ENCODE results near the gene AIF1.

Gene AIF1

GRCh38 chr6:31578184-31579118, 36.6 kb upstream of the AIF1 start:
- no peak for DNase-seq (ENCODE audit: low read depth, low spot score)
- H3K27me3 ChIP-seq (ENCODE audit: insufficient read depth, insufficient read length), result no peaks in the 10 kb centered on the region
- peaks cover 3% of the 10 kb centered on the region for H3K36me3 ChIP-seq (ENCODE audit: insufficient read depth, insufficient read length, low read length)
- H3K9me3 ChIP-seq (ENCODE audit: insufficient read depth, low read length), result no peaks in the 10 kb centered on the region
- no peak overlapping the region for H3K4me3 ChIP-seq (ENCODE audit: insufficient read length, low read depth)
- H3K4me1 ChIP-seq (ENCODE audit: insufficient read depth, insufficient read length), result peaks cover 13% of the 10 kb centered on the region
- no peak overlapping the region for H3K9ac ChIP-seq (ENCODE audit: insufficient read length, low read depth)
- no peak for TF ChIP-seq YY1 (IDR thresholded peaks at IDR 0.05; ENCODE audit: insufficient read depth, insufficient read length)
- TF ChIP-seq ZNF274 (IDR thresholded peaks at IDR 0.05; ENCODE audit: low read depth, low read length), result no peak
- TF ChIP-seq SUZ12 (IDR thresholded peaks at IDR 0.05; ENCODE audit: extremely low read depth, insufficient read depth, insufficient read length), result no peak

- peaks cover 3% of the 10 kb centered on the region for H3K36me3 ChIP-seq (ENCODE audit: insufficient read depth, insufficient read length, low read length)
- H3K9me3 ChIP-seq (ENCODE audit: insufficient read depth, low read length), result no peaks in the 10 kb centered on the region
- no peaks in the 10 kb centered on the region for H3K27me3 ChIP-seq (ENCODE audit: insufficient read depth, insufficient read length)
- TF ChIP-seq YY1 (IDR thresholded peaks at IDR 0.05; ENCODE audit: insufficient read depth, insufficient read length), result no peak
- TF ChIP-seq ZNF274 (IDR thresholded peaks at IDR 0.05; ENCODE audit: low read depth, low read length), result no peak
- TF ChIP-seq SUZ12 (IDR thresholded peaks at IDR 0.05; ENCODE audit: extremely low read depth, insufficient read depth, insufficient read length), result no peak
- no peak overlapping the region for H3K4me3 ChIP-seq (ENCODE audit: insufficient read length, low read depth)
- DNase-seq (ENCODE audit: low read depth, low spot score), result no peak
- H3K4me1 ChIP-seq (ENCODE audit: insufficient read depth, insufficient read length), result peaks cover 13% of the 10 kb centered on the region
- no peak overlapping the region for H3K9ac ChIP-seq (ENCODE audit: insufficient read length, low read depth)
Measured at GRCh38 chr6:31579119-31579505, 35.9 kb upstream of the AIF1 start.

GRCh38 chr6:31579546-31580437, 35.2 kb upstream of the AIF1 start:
- Histone ChIP-seq H3K9ac (ENCODE audit: insufficient read length, low read depth) (no peak overlapping the region), H3K9me3 (ENCODE audit: insufficient read depth, low read length) (no peaks in the 10 kb centered on the region), H3K4me1 (ENCODE audit: insufficient read depth, insufficient read length) (peaks cover 13% of the 10 kb centered on the region), H3K36me3 (ENCODE audit: insufficient read depth, insufficient read length, low read length) (peaks cover 3% of the 10 kb centered on the region), H3K27me3 (ENCODE audit: insufficient read depth, insufficient read length) (no peaks in the 10 kb centered on the region), H3K4me3 (ENCODE audit: insufficient read length, low read depth) (peak overlapping the region; percentile 78)
- DNase-seq (ENCODE audit: low read depth, low spot score), result no peak
- no peak for TF ChIP-seq SUZ12 (IDR thresholded peaks at IDR 0.05; ENCODE audit: extremely low read depth, insufficient read depth, insufficient read length)
- no peak for TF ChIP-seq YY1 (IDR thresholded peaks at IDR 0.05; ENCODE audit: insufficient read depth, insufficient read length)
- TF ChIP-seq ZNF274 (IDR thresholded peaks at IDR 0.05; ENCODE audit: low read depth, low read length), result no peak

GRCh38 chr6:31580438-31580740, 34.6 kb upstream of the AIF1 start:
- H3K4me1 ChIP-seq (ENCODE audit: insufficient read depth, insufficient read length), result peaks cover 10% of the 10 kb centered on the region
- no peaks in the 10 kb centered on the region for H3K9me3 ChIP-seq (ENCODE audit: insufficient read depth, low read length)
- peak overlapping the region; percentile 72 for H3K9ac ChIP-seq (ENCODE audit: insufficient read length, low read depth)
- peaks cover 3% of the 10 kb centered on the region for H3K36me3 ChIP-seq (ENCODE audit: insufficient read depth, insufficient read length, low read length)
- no peak for DNase-seq (ENCODE audit: low read depth, low spot score)
- H3K4me3 ChIP-seq (ENCODE audit: insufficient read length, low read depth), result peak overlapping the region; percentile 78
- no peaks in the 10 kb centered on the region for H3K27me3 ChIP-seq (ENCODE audit: insufficient read depth, insufficient read length)
- no peak for TF ChIP-seq YY1 (IDR thresholded peaks at IDR 0.05; ENCODE audit: insufficient read depth, insufficient read length)
- no peak for TF ChIP-seq SUZ12 (IDR thresholded peaks at IDR 0.05; ENCODE audit: extremely low read depth, insufficient read depth, insufficient read length)
- no peak for TF ChIP-seq ZNF274 (IDR thresholded peaks at IDR 0.05; ENCODE audit: low read depth, low read length)

- no peaks in the 10 kb centered on the region for H3K9me3 ChIP-seq (ENCODE audit: insufficient read depth, low read length)
- peak overlapping the region; percentile 78 for H3K4me3 ChIP-seq (ENCODE audit: insufficient read length, low read depth)
Measured at GRCh38 chr6:31580807-31581433, 34.1 kb upstream of the AIF1 start.

GRCh38 chr6:31581434-31582229, 33.4 kb upstream of the AIF1 start:
- TF ChIP-seq ZNF274 (IDR thresholded peaks at IDR 0.05; ENCODE audit: low read depth, low read length) (no peak), SUZ12 (IDR thresholded peaks at IDR 0.05; ENCODE audit: extremely low read depth, insufficient read depth, insufficient read length) (no peak), YY1 (IDR thresholded peaks at IDR 0.05; ENCODE audit: insufficient read depth, insufficient read length) (no peak)
- peak overlapping the region; percentile 92 for H3K9ac ChIP-seq (ENCODE audit: insufficient read length, low read depth)
- H3K27me3 ChIP-seq (ENCODE audit: insufficient read depth, insufficient read length), result no peaks in the 10 kb centered on the region
- peak overlapping the region; percentile 78 for H3K4me3 ChIP-seq (ENCODE audit: insufficient read length, low read depth)
- no peak for DNase-seq (ENCODE audit: low read depth, low spot score)
- H3K36me3 ChIP-seq (ENCODE audit: insufficient read depth, insufficient read length, low read length), result peaks cover 3% of the 10 kb centered on the region
- peaks cover 19% of the 10 kb centered on the region for H3K4me1 ChIP-seq (ENCODE audit: insufficient read depth, insufficient read length)
- no peaks in the 10 kb centered on the region for H3K9me3 ChIP-seq (ENCODE audit: insufficient read depth, low read length)

More at GRCh38 chr6:31580807-31581433, 34.1 kb upstream of the AIF1 start:
- Histone ChIP-seq H3K36me3 (ENCODE audit: insufficient read depth, insufficient read length, low read length) (peaks cover 3% of the 10 kb centered on the region), H3K4me1 (ENCODE audit: insufficient read depth, insufficient read length) (peaks cover 13% of the 10 kb centered on the region), H3K27me3 (ENCODE audit: insufficient read depth, insufficient read length) (no peaks in the 10 kb centered on the region), H3K9ac (ENCODE audit: insufficient read length, low read depth) (peak overlapping the region; percentile 92)
- TF ChIP-seq SUZ12 (IDR thresholded peaks at IDR 0.05; ENCODE audit: extremely low read depth, insufficient read depth, insufficient read length) (no peak), YY1 (IDR thresholded peaks at IDR 0.05; ENCODE audit: insufficient read depth, insufficient read length) (no peak), ZNF274 (IDR thresholded peaks at IDR 0.05; ENCODE audit: low read depth, low read length) (no peak)
- DNase-seq (ENCODE audit: low read depth, low spot score), result no peak

Data from NT2/D1 (cell line).